Naive thymus-derived CD4-positive, alpha-beta T cell (primary cell): ENCODE data around the gene KIN. TPM values are rescaled to one million over a fixed set of nuclear protein-coding genes. Genes with fewer than 3 reads are reported as not detected.

Experiments used
- ATAC-seq: fragments of 150-1000 bp; cut with Tn5 transposase; 2 replicates; pipeline ENCODE4 v1.10.0; 2021; ENCODE audit warnings: mild to moderate bottlenecking, moderate library complexity
- CTCF ChIA-PET: fragments of 350-600 bp; sonication (Branson Sonifier 250); formaldehyde crosslinking; loops from one replicate; lab custom pipeline; 2021; ENCODE audit warnings: antibody characterized with exemption; lab: Charles Lee
- POLR2A ChIA-PET: fragments of 350-600 bp; sonication (Branson Sonifier 250); formaldehyde crosslinking; loops from one replicate; lab custom pipeline; 2021; ENCODE audit warnings: antibody characterized with exemption, inconsistent platforms; lab: Charles Lee
- DNase-seq, 9 donors: peaks; one replicate each; pipeline versions ENCODE4 v3.0.0 to v3.0.0-alpha.2; 2020 to 2022; ENCODE audit warnings: mixed read lengths in 1 of 9
- H3K27ac ChIP-seq: one replicate; pipeline ENCODE4 v1.7.0; 2013; ENCODE audit warnings: mild to moderate bottlenecking, low read depth, low read length, moderate library complexity
- H3K27me3 ChIP-seq, 2 donors: one replicate each; pipeline ENCODE4 v1.7.0; 2013; ENCODE audit warnings: low read length in 2 of 2, mild to moderate bottlenecking in 2 of 2, moderate library complexity in 2 of 2; ENCODE audit not compliant: control insufficient read depth in 2 of 2, insufficient read depth in 2 of 2
- H3K36me3 ChIP-seq, 3 experiments: 1 replicate in 2 of 3; 2 replicates in 1 of 3; pipeline ENCODE4 v1.7.0; 2013; ENCODE audit warnings: low read length in 3 of 3, mild to moderate bottlenecking in 3 of 3, moderate library complexity in 1 of 3; ENCODE audit not compliant: insufficient read depth in 3 of 3, control insufficient read depth in 2 of 3
- H3K4me1 ChIP-seq, 2 donors: one replicate each; pipeline ENCODE4 v1.7.0; 2013; ENCODE audit warnings: low read length in 2 of 2, mild to moderate bottlenecking in 2 of 2, moderate library complexity in 1 of 2; ENCODE audit not compliant: control insufficient read depth in 2 of 2, insufficient read depth in 2 of 2
- H3K4me3 ChIP-seq: 2 replicates; pipeline ENCODE4 v1.7.0; 2013; ENCODE audit warnings: mild to moderate bottlenecking, low read length
- H3K9me3 ChIP-seq, 3 experiments: 1 replicate in 2 of 3; 2 replicates in 1 of 3; pipeline ENCODE4 v1.7.0; 2013; ENCODE audit warnings: low read length in 3 of 3; ENCODE audit not compliant: control insufficient read depth in 2 of 3
- H3K27ac Mint-ChIP-seq, 9 donors: one replicate each; pipeline ENCODE4 v1.8.0; 2020 to 2022; ENCODE audit warnings: mixed read lengths in 9 of 9, mild to moderate bottlenecking in 8 of 9, moderate library complexity in 5 of 9, inconsistent platforms in 2 of 9
- H3K27me3 Mint-ChIP-seq, 5 donors: one replicate each; pipeline ENCODE4 v1.8.0; 2021 to 2022; ENCODE audit warnings: mixed read lengths in 5 of 5, mild to moderate bottlenecking in 1 of 5
- H3K36me3 Mint-ChIP-seq, 5 donors: one replicate each; pipeline ENCODE4 v1.8.0; 2020 to 2022; ENCODE audit warnings: mixed read lengths in 5 of 5, mild to moderate bottlenecking in 3 of 5, inconsistent platforms in 1 of 5
- H3K4me1 Mint-ChIP-seq, 7 donors: one replicate each; pipeline ENCODE4 v1.8.0; 2020 to 2022; ENCODE audit warnings: mixed read lengths in 7 of 7, mild to moderate bottlenecking in 3 of 7, inconsistent platforms in 1 of 7
- H3K4me3 Mint-ChIP-seq, 10 donors: one replicate each; pipeline ENCODE4 v1.8.0; 2020 to 2022; ENCODE audit warnings: mild to moderate bottlenecking in 10 of 10, mixed read lengths in 10 of 10, moderate library complexity in 6 of 10, inconsistent platforms in 2 of 10
- H3K9me3 Mint-ChIP-seq, 11 donors: one replicate each; pipeline ENCODE4 v1.8.0; 2020 to 2022; ENCODE audit warnings: mixed read lengths in 11 of 11, mild to moderate bottlenecking in 4 of 11, inconsistent platforms in 1 of 11, moderate library complexity in 1 of 11
- intact Hi-C, 2 donors: fragments of 100-400 bp; cut with micrococcal nuclease; formaldehyde crosslinking; loops; one replicate each; pipeline ENCODE4 v1.15.1; 2023
- polyA plus RNA-seq, 2 donors: library from polyadenylated mRNA; unstranded; fragments of 300-500 nt; fragmentation: Illumina TruSeq; gene quantifications; one replicate each; pipeline ENCODE4 v1.2.3, GENCODE V29; 2021
- total RNA-seq, 6 experiments: library from RNA in 5 of 6; stranded (reverse) in 5 of 6; gene quantifications; 1 replicate in 5 of 6; 2 replicates in 1 of 6; pipeline ENCODE4 v1.2.3 and lab custom pipeline; 2021 to 2026

The KIN gene
- total and polyA plus RNA-seq, 7 experiments from 2014 or later, result 3.5 to 18.4 (median 8.7) TPM

- no peak overlapping the region for H3K4me3 ChIP-seq
- H3K27me3 ChIP-seq, result no peaks in the 10 kb centered on the region
- ATAC-seq, result no peak
- POLR2A ChIA-PET, result no interaction called here
- peaks cover 0 to 10% of the 10 kb centered on the region in 2 donors for H3K4me1 ChIP-seq
- intact Hi-C loops, result no loop called here
- peak overlapping the region in 1 of 9 donors; percentile 72 for H3K27ac Mint-ChIP-seq
- no peaks in the 10 kb centered on the region for H3K27me3 Mint-ChIP-seq
- peaks cover 6 to 36% (median 7%) of the 10 kb centered on the region in 3 experiments for H3K36me3 ChIP-seq
- no peak overlapping the region for H3K4me3 Mint-ChIP-seq
- H3K27ac ChIP-seq, result no peak overlapping the region
- H3K36me3 Mint-ChIP-seq, result peaks cover 15 to 54% (median 31%) of the 10 kb centered on the region in 5 donors
- no peak for DNase-seq
- CTCF ChIA-PET, result no interaction called here
- H3K9me3 Mint-ChIP-seq, result no peaks in the 10 kb centered on the region
- H3K9me3 ChIP-seq, result no peaks in the 10 kb centered on the region
- H3K4me1 Mint-ChIP-seq, result peaks cover 7 to 67% (median 58%) of the 10 kb centered on the region in 7 donors
Measured at GRCh38 chr10:7826971-7827370, 39.2 kb upstream of the KIN start.

- Mint-ChIP-seq H3K36me3 (peaks cover 12 to 48% (median 32%) of the 10 kb centered on the region in 5 donors), H3K27ac (peak overlapping the region in 1 of 9 donors; percentile 74), H3K27me3 (no peaks in the 10 kb centered on the region), H3K4me1 (peaks cover 20 to 70% (median 64%) of the 10 kb centered on the region in 7 donors), H3K4me3 (no peak overlapping the region), H3K9me3 (no peaks in the 10 kb centered on the region)
- ATAC-seq (no peak), DNase-seq (no peak)
- H3K27me3 ChIP-seq, result no peaks in the 10 kb centered on the region
- peaks cover 6 to 39% (median 7%) of the 10 kb centered on the region in 3 experiments for H3K36me3 ChIP-seq
- intact Hi-C loops, result no loop called here
- no peak overlapping the region for H3K27ac ChIP-seq
- H3K4me3 ChIP-seq, result no peak overlapping the region
- H3K9me3 ChIP-seq, result no peaks in the 10 kb centered on the region
- CTCF ChIA-PET, result no interaction called here
- H3K4me1 ChIP-seq, result peaks cover 0 to 13% of the 10 kb centered on the region in 2 donors
- POLR2A ChIA-PET, result interaction anchor here (1.2 kb wide), 1 partner anchor 12 kb away, joined by 3 read pairs; no protein-coding TSS in a partner anchor
Measured at GRCh38 chr10:7824251-7824650, 36.5 kb upstream of the KIN start.

GRCh38 chr10:7819121-7819460 lies 31.3 kb upstream of the KIN start:
- Mint-ChIP-seq H3K9me3 (no peaks in the 10 kb centered on the region), H3K27ac (peak overlapping the region; percentile 71 to 96 (median 93)), H3K4me3 (peak overlapping the region; percentile 92 to 100 (median 97)), H3K27me3 (peaks cover 0 to 31% (median 0%) of the 10 kb centered on the region in 5 donors), H3K4me1 (peaks cover 28 to 56% (median 48%) of the 10 kb centered on the region in 7 donors), H3K36me3 (peaks cover 0 to 13% (median 5%) of the 10 kb centered on the region in 5 donors)
- no peaks in the 10 kb centered on the region for H3K27me3 ChIP-seq
- no peaks in the 10 kb centered on the region for H3K9me3 ChIP-seq
- H3K36me3 ChIP-seq, result peaks cover 0 to 21% (median 0%) of the 10 kb centered on the region in 3 experiments
- intact Hi-C loops, result loop anchor here (2.0 to 10.0 kb wide), 3 partner anchors 234 to 516 kb away; partner anchors contain the start of gene GATA3 (in 1 of the 2)
- CTCF ChIA-PET, result no interaction called here
- ATAC-seq, result peak; percentile 12
- POLR2A ChIA-PET, result interaction anchor here (1.7 to 6.3 kb wide), 3 partner anchors 27 to 241 kb away, joined by 8 to 70 read pairs (median 9); partner anchors contain the start of genes ATP5F1C and KIN
- DNase-seq, result peak in 1 of 9 donors; percentile 12
- H3K4me1 ChIP-seq, result peaks cover 0 to 6% of the 10 kb centered on the region in 2 donors
- peak overlapping the region; percentile 75 for H3K27ac ChIP-seq
- peak overlapping the region; percentile 90 for H3K4me3 ChIP-seq

GRCh38 chr10:7818295-7819120 lies 30.7 kb upstream of the KIN start, which contains the start of gene TAF3:
TAF3 (plus strand) TSS chr10:7818505; CDS start chr10:7818710, 205 bp downstream.
- intact Hi-C loops, result loop anchor here (1.0 to 10.0 kb wide), 5 partner anchors 30 to 516 kb away; partner anchors contain the start of genes ATP5F1C (in 2 of the 2) and GATA3 (in 1 of the 2)
- peak; percentile 87 to 94 (median 91) for DNase-seq
- H3K4me1 ChIP-seq, result peaks cover 0 to 6% of the 10 kb centered on the region in 2 donors
- peak within 1 kb of the TSS; percentile 90 for H3K4me3 ChIP-seq
- peaks cover 28 to 56% (median 48%) of the 10 kb centered on the region in 7 donors for H3K4me1 Mint-ChIP-seq
- ChIA-PET POLR2A (interaction anchor here (0.5 to 6.3 kb wide), 5 partner anchors 9 to 336 kb away, joined by 3 to 70 read pairs (median 8); partner anchors contain the start of genes ATP5F1C and KIN), CTCF (no interaction called here)
- H3K36me3 Mint-ChIP-seq, result peaks cover 0 to 13% (median 5%) of the 10 kb centered on the region in 5 donors
- H3K27me3 ChIP-seq, result no peaks in the 10 kb centered on the region
- peaks cover 0 to 34% (median 0%) of the 10 kb centered on the region in 5 donors for H3K27me3 Mint-ChIP-seq
- no peaks in the 10 kb centered on the region for H3K9me3 ChIP-seq
- H3K27ac Mint-ChIP-seq, result peak within 1 kb of the TSS; percentile 71 to 96 (median 93)
- H3K4me3 Mint-ChIP-seq, result peak within 1 kb of the TSS; percentile 92 to 100 (median 97)
- H3K9me3 Mint-ChIP-seq, result no peaks in the 10 kb centered on the region
- H3K36me3 ChIP-seq, result peaks cover 0 to 20% (median 0%) of the 10 kb centered on the region in 3 experiments
- peak within 1 kb of the TSS; percentile 75 for H3K27ac ChIP-seq
- peak; percentile 99 for ATAC-seq

GRCh38 chr10:7817984-7818294 lies 30.1 kb upstream of the KIN start:
- ChIA-PET CTCF (interaction anchor here (1.6 kb wide), 1 partner anchor 30 kb away, joined by 4 read pairs; the partner anchor contains the start of genes ATP5F1C and KIN), POLR2A (interaction anchor here (0.5 to 6.3 kb wide), 5 partner anchors 8 to 336 kb away, joined by 3 to 70 read pairs (median 8); partner anchors contain the start of genes ATP5F1C and KIN)
- Mint-ChIP-seq H3K27me3 (peaks cover 0 to 34% (median 0%) of the 10 kb centered on the region in 5 donors), H3K4me3 (peak overlapping the region; percentile 92 to 100 (median 97)), H3K9me3 (no peaks in the 10 kb centered on the region), H3K36me3 (peaks cover 0 to 13% (median 5%) of the 10 kb centered on the region in 5 donors), H3K27ac (peak overlapping the region; percentile 71 to 96 (median 93)), H3K4me1 (peaks cover 28 to 56% (median 48%) of the 10 kb centered on the region in 7 donors)
- Histone ChIP-seq H3K4me3 (peak overlapping the region; percentile 90), H3K9me3 (no peaks in the 10 kb centered on the region), H3K36me3 (peaks cover 0 to 15% (median 0%) of the 10 kb centered on the region in 3 experiments), H3K27me3 (no peaks in the 10 kb centered on the region), H3K27ac (peak overlapping the region; percentile 75), H3K4me1 (peaks cover 0 to 6% of the 10 kb centered on the region in 2 donors)
- DNase-seq (no peak), ATAC-seq (peak; percentile 34)
- intact Hi-C loops, result loop anchor here (1.0 to 10.0 kb wide), 5 partner anchors 30 to 517 kb away; partner anchors contain the start of genes ATP5F1C (in 2 of the 2) and GATA3 (in 1 of the 2)

- H3K27ac Mint-ChIP-seq, result peak overlapping the region in 8 of 9 donors; percentile 71 to 96 (median 93)
- Histone ChIP-seq H3K27me3 (no peaks in the 10 kb centered on the region), H3K36me3 (peaks cover 0 to 12% (median 0%) of the 10 kb centered on the region in 3 experiments), H3K27ac (peak overlapping the region; percentile 75), H3K4me3 (peak overlapping the region; percentile 90), H3K4me1 (peaks cover 0 to 6% of the 10 kb centered on the region in 2 donors), H3K9me3 (no peaks in the 10 kb centered on the region)
- H3K27me3 Mint-ChIP-seq, result peaks cover 0 to 34% (median 0%) of the 10 kb centered on the region in 5 donors
- peaks cover 0 to 13% (median 5%) of the 10 kb centered on the region in 5 donors for H3K36me3 Mint-ChIP-seq
- peaks cover 28 to 56% (median 48%) of the 10 kb centered on the region in 7 donors for H3K4me1 Mint-ChIP-seq
- ChIA-PET POLR2A (interaction anchor here (0.5 to 6.3 kb wide), 5 partner anchors 8 to 335 kb away, joined by 3 to 70 read pairs (median 8); partner anchors contain the start of genes ATP5F1C and KIN), CTCF (interaction anchor here (1.6 kb wide), 1 partner anchor 30 kb away, joined by 4 read pairs; the partner anchor contains the start of genes ATP5F1C and KIN)
- no peaks in the 10 kb centered on the region for H3K9me3 Mint-ChIP-seq
- H3K4me3 Mint-ChIP-seq, result peak overlapping the region; percentile 92 to 100 (median 97)
- ATAC-seq, result no peak
- intact Hi-C loops, result loop anchor here (10.0 kb wide), 2 partner anchors 237 to 517 kb away; partner anchors contain the start of gene GATA3 (in 1 of the 2)
- DNase-seq, result no peak
Measured at GRCh38 chr10:7817576-7817975, 29.8 kb upstream of the KIN start.
